OCI-LY1 (cell line): ENCODE data around the gene SRSF2.

ENCODE experiments used
- H2AFZ ChIP-seq: fragments of 200-600 bp; sonication (generic), shearing (Covaris generic); 2 replicates; pipeline ENCODE4 v1.6.0; 2014; ENCODE audit warnings: antibody characterized with exemption, mild to moderate bottlenecking, low read length
- H3F3A ChIP-seq: fragments of 200-600 bp; sonication (generic), shearing (Covaris generic); 2 replicates; pipeline ENCODE4 v1.6.0; 2014; ENCODE audit warnings: mild to moderate bottlenecking, antibody characterized with exemption, low read length, moderate library complexity; ENCODE audit not compliant: insufficient read depth
- H3K27ac ChIP-seq: fragments of 200-600 bp; sonication (generic); 2 replicates; pipeline ENCODE4 v1.5.1; 2014; ENCODE audit warnings: low read length, mixed run types, mild to moderate bottlenecking, low read depth; ENCODE audit not compliant: poor library complexity, severe bottlenecking
- H3K27me3 ChIP-seq: fragments of 200-600 bp; sonication (generic); 2 replicates; pipeline ENCODE4 v1.6.0; 2014; ENCODE audit warnings: antibody characterized with exemption, mild to moderate bottlenecking, low read length, moderate library complexity; ENCODE audit not compliant: insufficient read depth
- H3K36me3 ChIP-seq: fragments of 200-600 bp; sonication (generic); 2 replicates; pipeline ENCODE4 v1.6.1; 2014; ENCODE audit warnings: mild to moderate bottlenecking, antibody characterized with exemption, low read length, moderate library complexity, mixed read lengths; ENCODE audit not compliant: insufficient read depth
- H3K4me1 ChIP-seq: fragments of 200-600 bp; sonication (generic); 2 replicates; pipeline ENCODE4 v1.5.1; 2014; ENCODE audit warnings: mild to moderate bottlenecking, low read length, moderate library complexity; ENCODE audit not compliant: insufficient read depth, severe bottlenecking
- H3K4me2 ChIP-seq: fragments of 200-600 bp; sonication (generic), shearing (Covaris generic); 2 replicates; pipeline ENCODE4 v1.6.1; 2014; ENCODE audit warnings: low read length
- H3K4me3 ChIP-seq: fragments of 200-600 bp; sonication (generic); 2 replicates; pipeline ENCODE4 v1.5.1; 2014; ENCODE audit warnings: low read length, low read depth, mild to moderate bottlenecking, mixed read lengths; ENCODE audit not compliant: poor library complexity, severe bottlenecking
- H3K79me2 ChIP-seq: fragments of 200-600 bp; shearing (Covaris generic); 2 replicates; pipeline ENCODE4 v1.6.1; 2016; ENCODE audit warnings: mixed run types, low read length, mixed read lengths; ENCODE audit not compliant: insufficient read depth
- H3K9ac ChIP-seq: fragments of 200-600 bp; sonication (generic), shearing (Covaris generic); 2 replicates; pipeline ENCODE4 v1.6.1; 2014; ENCODE audit warnings: mild to moderate bottlenecking, low read length, mixed read lengths
- H3K9me2 ChIP-seq: fragments of 200-600 bp; sonication (generic), shearing (Covaris generic); 2 replicates; pipeline ENCODE4 v1.6.1; 2014; ENCODE audit warnings: low read depth, mild to moderate bottlenecking, low read length, mixed read lengths
- H3K9me3 ChIP-seq: fragments of 200-600 bp; shearing (Covaris generic); 2 replicates; pipeline ENCODE4 v1.6.1; 2014; ENCODE audit warnings: low read length, mixed read lengths
- H4K20me1 ChIP-seq: fragments of 200-600 bp; sonication (generic), shearing (Covaris generic); 2 replicates; pipeline ENCODE4 v1.6.0; 2016; ENCODE audit warnings: mild to moderate bottlenecking, low read length; ENCODE audit not compliant: insufficient read depth
- CTCF ChIP-seq: fragments of 200-600 bp; sonication (generic), shearing (Covaris generic); IDR thresholded peaks from 2 replicates; pipeline ENCODE4 v1.5.1; 2017; ENCODE audit warnings: mild to moderate bottlenecking, antibody characterized with exemption, low read length, moderate library complexity, mixed read lengths
- EZH2 ChIP-seq: fragments of 200-600 bp; sonication (generic), shearing (Covaris generic); IDR thresholded peaks from 2 replicates; pipeline ENCODE4 v1.8.0; 2017; ENCODE audit warnings: borderline replicate concordance, mixed run types, mild to moderate bottlenecking, antibody characterized with exemption, low read length, moderate library complexity, mixed read lengths

SRSF2 gene

GRCh38 chr17:76685846-76686245 is 51.3 kb downstream of the SRSF2 start:
- H4K20me1 ChIP-seq = no peaks in the 10 kb centered on the region
- no peaks in the 10 kb centered on the region for H3K4me1 ChIP-seq
- H3K4me3 ChIP-seq = no peak overlapping the region
- no peaks in the 10 kb centered on the region for H3K36me3 ChIP-seq
- TF ChIP-seq CTCF = no peak
- TF ChIP-seq EZH2 = no peak
- H3F3A ChIP-seq = no peaks in the 10 kb centered on the region
- H3K27ac ChIP-seq = no peak overlapping the region
- H3K9me2 ChIP-seq = no peaks in the 10 kb centered on the region
- H3K27me3 ChIP-seq = peaks cover 16% of the 10 kb centered on the region; the same call in 1 of the 2 replicates
- H2AFZ ChIP-seq = no peak overlapping the region
- H3K79me2 ChIP-seq = no peaks in the 10 kb centered on the region
- no peak overlapping the region for H3K9ac ChIP-seq
- no peaks in the 10 kb centered on the region for H3K9me3 ChIP-seq
- H3K4me2 ChIP-seq = no peak overlapping the region

DNA sequence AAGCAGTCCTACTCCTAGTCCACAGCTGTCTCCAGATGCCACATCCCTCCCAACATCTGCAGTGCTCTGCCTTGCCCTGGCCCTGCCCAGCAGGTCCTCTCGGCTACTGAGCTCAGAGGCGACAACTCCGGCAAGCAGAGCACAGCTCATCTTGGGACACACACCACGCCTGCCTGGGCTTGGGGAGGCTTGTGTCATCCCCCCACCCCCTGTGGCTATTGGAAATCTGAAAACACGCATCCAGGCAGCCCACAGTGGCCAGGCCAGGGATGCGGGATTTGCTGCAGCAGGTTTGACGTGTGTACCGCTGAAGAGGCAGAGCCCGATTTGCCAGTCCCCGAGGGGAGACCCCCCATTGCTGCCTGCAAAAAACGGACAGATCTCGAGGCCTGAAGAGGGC is 51.8 kb downstream of the SRSF2 start:
- Histone ChIP-seq H3F3A (no peaks in the 10 kb centered on the region), H4K20me1 (no peaks in the 10 kb centered on the region), H3K36me3 (no peaks in the 10 kb centered on the region), H3K79me2 (no peaks in the 10 kb centered on the region), H3K9ac (no peak overlapping the region), H3K9me2 (no peaks in the 10 kb centered on the region), H3K4me1 (no peaks in the 10 kb centered on the region), H3K4me2 (no peak overlapping the region), H3K4me3 (no peak overlapping the region), H3K9me3 (no peaks in the 10 kb centered on the region), H3K27me3 (peaks cover 16% of the 10 kb centered on the region; the same call in 1 of the 2 replicates), H2AFZ (no peak overlapping the region), H3K27ac (no peak overlapping the region)
- TF ChIP-seq CTCF = no peak

- Histone ChIP-seq H3K9me3 (no peaks in the 10 kb centered on the region), H3K9me2 (no peaks in the 10 kb centered on the region), H3K27me3 (peaks cover 16% of the 10 kb centered on the region; the same call in 1 of the 2 replicates), H3K36me3 (no peaks in the 10 kb centered on the region), H4K20me1 (no peaks in the 10 kb centered on the region), H3K79me2 (no peaks in the 10 kb centered on the region), H3K9ac (no peak overlapping the region), H2AFZ (no peak overlapping the region), H3K4me2 (no peak overlapping the region), H3F3A (no peaks in the 10 kb centered on the region), H3K4me1 (no peaks in the 10 kb centered on the region), H3K4me3 (no peak overlapping the region), H3K27ac (no peak overlapping the region)
- TF ChIP-seq CTCF = no peak
- no peak for TF ChIP-seq EZH2
Measured at GRCh38 chr17:76684756-76685155, 52.4 kb downstream of the SRSF2 start.
